Uterus (tissue), 4 donors: Measurements from ENCODE around the gene METTL4. TPM values are rescaled to one million over a fixed set of nuclear protein-coding genes. Genes with fewer than 3 reads are reported as not detected.

ENCODE experiments used
- DNase-seq, 2 donors: peaks; one replicate each; pipeline ENCODE4 v3.0.0-alpha.2; 2019 to 2020
- H3K27ac ChIP-seq, 2 donors: fragments of 200-600 bp; sonication (generic); 1 replicate in 1 of 2; 2 replicates in 1 of 2; pipeline ENCODE4 v1.5.1; 2016 to 2018
- H3K27me3 ChIP-seq, 2 donors: fragments of 200-600 bp; sonication (generic); one replicate each; pipeline ENCODE4 v1.5.1; 2018 to 2019; ENCODE audit warnings: control low read depth in 1 of 2
- H3K36me3 ChIP-seq, 2 donors: fragments of 200-600 bp; sonication (generic); one replicate each; pipeline ENCODE4 v1.5.1; 2019; ENCODE audit warnings: control low read depth in 1 of 2
- H3K4me1 ChIP-seq, 2 donors: fragments of 200-600 bp; sonication (generic); one replicate each; pipeline ENCODE4 v1.5.1; 2018 to 2019; ENCODE audit warnings: control low read depth in 1 of 2
- H3K4me3 ChIP-seq, 2 donors: fragments of 200-600 bp; sonication (generic); 1 replicate in 1 of 2; 2 replicates in 1 of 2; pipeline ENCODE4 v1.5.1; 2018 to 2019; ENCODE audit warnings: mild to moderate bottlenecking in 1 of 2
- H3K9me3 ChIP-seq, 2 donors: fragments of 200-600 bp; sonication (generic); one replicate each; pipeline ENCODE4 v1.5.1; 2019; ENCODE audit warnings: control low read depth in 1 of 2
- POLR2A ChIP-seq, 2 donors: fragments of 450-650 bp; IDR thresholded peaks; one replicate each; pipeline ENCODE4 v1.6.1; 2016; ENCODE audit warnings: antibody characterized with exemption in 2 of 2, mild to moderate bottlenecking in 1 of 2, moderate library complexity in 1 of 2
- intact Hi-C: fragments of 100-400 bp; cut with DNase I; formaldehyde crosslinking; loops from one replicate; pipeline ENCODE4 v1.15.1; 2023; ENCODE audit warnings: low total_unique reads
- total RNA-seq, 4 donors: library from RNA; depleted of rRNA in 3 of 4; stranded (reverse); fragments of >200 nt in 3 of 4; gene quantifications; one replicate each; pipeline versions ENCODE4 v1.1.0 to v1.2.4, GENCODE V29; 2014 to 2023
- TF ChIP-seq, protein P1 (sequence below), 4 experiments: fragments of 200-600 bp in 2 of 4; fragments of 450-650 bp in 2 of 4; sonication (generic) in 2 of 4; IDR thresholded peaks; one replicate each; pipeline ENCODE4 v1.5.1; 2016 to 2019; ENCODE audit warnings: antibody characterized with exemption in 4 of 4, mild to moderate bottlenecking in 2 of 4, moderate library complexity in 1 of 4
- donor health status: DM: yes; HTN: yes; CAD: no.

The METTL4 gene
- total RNA-seq, 4 donors from 2014 or later = 6.7 to 22.9 (median 18.5) TPM

DNA sequence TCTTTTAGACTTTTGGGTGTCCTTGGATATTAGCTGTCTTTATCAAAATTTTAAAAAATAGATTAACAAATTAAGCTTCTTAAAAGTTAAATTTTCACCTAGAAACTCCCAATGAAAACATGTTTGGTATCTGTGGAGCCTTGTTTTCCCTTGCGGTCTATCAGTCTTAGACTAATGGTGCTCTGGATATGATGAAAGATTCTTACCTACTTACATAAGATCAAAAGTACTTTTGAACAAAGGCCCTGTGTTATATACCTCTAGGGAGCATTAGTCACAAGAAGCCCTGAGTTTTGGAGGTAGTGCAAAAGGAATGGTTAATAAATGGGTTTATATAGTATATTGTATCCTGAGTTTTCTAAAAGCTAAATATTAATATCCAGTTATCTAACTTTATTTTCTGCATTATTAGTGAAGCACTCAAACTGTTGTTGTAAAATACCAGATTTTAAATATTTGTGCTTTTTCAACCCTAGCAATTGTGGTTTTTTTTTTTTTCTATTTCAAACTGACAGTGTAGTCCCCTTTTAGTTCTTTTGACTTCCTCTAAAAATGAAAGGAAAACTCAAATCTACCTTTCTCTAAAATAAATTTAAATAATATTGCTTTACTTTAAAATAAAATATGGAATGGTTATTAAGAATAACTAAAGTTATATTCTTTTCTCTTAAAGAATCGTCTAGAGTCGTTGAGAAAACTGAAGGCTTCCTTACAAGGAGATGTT, 18.2 kb upstream of the METTL4 start:
- DNase-seq = no peak
- Histone ChIP-seq H3K9me3 (no peaks in the 10 kb centered on the region), H3K4me3 (peak overlapping the region; percentile 5 to 11), H3K27me3 (no peaks in the 10 kb centered on the region), H3K4me1 (no peaks in the 10 kb centered on the region), H3K36me3 (no peaks in the 10 kb centered on the region), H3K27ac (peak overlapping the region; percentile 77 to 90)
- TF ChIP-seq POLR2A (IDR thresholded peaks at IDR 0.05) = no peak
- TF ChIP-seq, protein P1, sequence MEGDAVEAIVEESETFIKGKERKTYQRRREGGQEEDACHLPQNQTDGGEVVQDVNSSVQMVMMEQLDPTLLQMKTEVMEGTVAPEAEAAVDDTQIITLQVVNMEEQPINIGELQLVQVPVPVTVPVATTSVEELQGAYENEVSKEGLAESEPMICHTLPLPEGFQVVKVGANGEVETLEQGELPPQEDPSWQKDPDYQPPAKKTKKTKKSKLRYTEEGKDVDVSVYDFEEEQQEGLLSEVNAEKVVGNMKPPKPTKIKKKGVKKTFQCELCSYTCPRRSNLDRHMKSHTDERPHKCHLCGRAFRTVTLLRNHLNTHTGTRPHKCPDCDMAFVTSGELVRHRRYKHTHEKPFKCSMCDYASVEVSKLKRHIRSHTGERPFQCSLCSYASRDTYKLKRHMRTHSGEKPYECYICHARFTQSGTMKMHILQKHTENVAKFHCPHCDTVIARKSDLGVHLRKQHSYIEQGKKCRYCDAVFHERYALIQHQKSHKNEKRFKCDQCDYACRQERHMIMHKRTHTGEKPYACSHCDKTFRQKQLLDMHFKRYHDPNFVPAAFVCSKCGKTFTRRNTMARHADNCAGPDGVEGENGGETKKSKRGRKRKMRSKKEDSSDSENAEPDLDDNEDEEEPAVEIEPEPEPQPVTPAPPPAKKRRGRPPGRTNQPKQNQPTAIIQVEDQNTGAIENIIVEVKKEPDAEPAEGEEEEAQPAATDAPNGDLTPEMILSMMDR (IDR thresholded peaks at IDR 0.05) = no peak
- intact Hi-C loops = no loop called here

DNA sequence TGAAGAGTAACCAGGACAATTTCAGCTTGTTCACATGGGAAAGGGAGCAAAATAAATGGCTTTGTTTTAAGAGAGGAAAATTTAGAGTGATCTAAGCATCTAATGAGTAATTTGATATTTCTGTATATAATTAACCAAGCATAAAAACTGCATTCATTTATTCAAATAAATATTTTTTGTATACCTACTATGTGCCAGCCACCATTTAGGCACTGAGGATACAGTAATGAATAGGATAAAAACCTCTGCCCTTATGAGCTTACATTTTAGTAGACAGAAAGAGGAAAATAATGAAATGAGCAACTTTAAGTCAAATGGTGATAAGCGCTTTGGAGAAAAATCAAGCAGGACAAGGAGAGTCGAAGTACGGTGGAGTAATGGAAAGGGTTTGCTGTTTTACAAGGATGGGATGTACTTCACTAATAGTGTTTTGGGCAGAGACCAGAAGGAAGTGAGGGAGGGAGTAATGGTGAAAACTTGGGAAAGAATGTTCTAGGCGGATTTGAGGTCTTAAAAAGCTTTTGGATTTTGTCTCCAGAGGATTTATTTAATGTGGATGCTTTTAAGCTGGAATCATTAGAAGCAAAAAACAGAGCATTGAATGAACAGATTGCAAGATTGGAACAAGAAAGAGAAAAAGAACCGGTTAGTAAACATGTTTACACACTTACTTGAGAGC, 17.5 kb upstream of the METTL4 start:
- TF ChIP-seq POLR2A (IDR thresholded peaks at IDR 0.05) = no peak
- TF ChIP-seq, protein P1 (IDR thresholded peaks at IDR 0.05) = no peak

DNA sequence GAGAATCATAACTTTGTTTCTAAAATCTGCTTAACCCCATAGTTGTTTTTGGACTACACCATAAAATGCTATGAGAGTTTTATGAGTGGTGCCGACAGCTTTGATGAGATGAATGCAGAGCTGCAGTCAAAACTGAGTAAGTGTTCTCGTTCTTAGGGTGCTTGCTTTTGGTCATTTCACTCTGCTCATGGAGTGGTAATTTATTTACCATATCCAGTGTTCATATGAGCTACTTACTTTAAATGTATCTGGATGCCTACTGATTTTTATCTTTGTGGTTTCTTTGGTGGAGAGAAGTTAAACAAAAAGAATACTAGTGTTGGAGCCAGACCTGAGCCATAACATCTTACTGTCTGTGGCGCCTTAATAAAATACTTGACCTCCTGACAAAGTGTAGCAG, 16.5 kb upstream of the METTL4 start:
- intact Hi-C loops = no loop called here
- no peaks in the 10 kb centered on the region for H3K4me1 ChIP-seq
- no peaks in the 10 kb centered on the region for H3K36me3 ChIP-seq

More for the DNA sequence above, 17.5 kb upstream of the METTL4 start:
- Histone ChIP-seq H3K4me3 (peak overlapping the region; percentile 5 to 11), H3K27me3 (no peaks in the 10 kb centered on the region), H3K36me3 (no peaks in the 10 kb centered on the region), H3K27ac (peak overlapping the region; percentile 77 to 90), H3K9me3 (no peaks in the 10 kb centered on the region), H3K4me1 (no peaks in the 10 kb centered on the region)
- no peak for DNase-seq
- intact Hi-C loops = no loop called here

GRCh38 chr18:2573408-2573807, 2.1 kb upstream of the METTL4 start:
- Histone ChIP-seq H3K27ac (no peak overlapping the region), H3K4me1 (peaks cover 0 to 7% of the 10 kb centered on the region in 2 donors), H3K36me3 (no peaks in the 10 kb centered on the region), H3K27me3 (no peaks in the 10 kb centered on the region), H3K9me3 (no peaks in the 10 kb centered on the region), H3K4me3 (no peak overlapping the region)
- intact Hi-C loops = loop anchor here (5.0 kb wide), 1 partner anchor 84 kb away; the partner anchor contains the start of gene SMCHD1
- TF ChIP-seq POLR2A (IDR thresholded peaks at IDR 0.05) = no peak
- TF ChIP-seq, protein P1 (IDR thresholded peaks at IDR 0.05) = no peak
- no peak for DNase-seq

More for the DNA sequence above, 16.5 kb upstream of the METTL4 start:
- DNase-seq = no peak
- Histone ChIP-seq H3K27ac (peak overlapping the region; percentile 77 to 90), H3K27me3 (no peaks in the 10 kb centered on the region), H3K4me3 (no peak overlapping the region), H3K9me3 (no peaks in the 10 kb centered on the region)
- TF ChIP-seq POLR2A (IDR thresholded peaks at IDR 0.05) = no peak
- TF ChIP-seq, protein P1 (IDR thresholded peaks at IDR 0.05) = no peak

- H3K27me3 ChIP-seq = no peaks in the 10 kb centered on the region
- peaks cover 0 to 7% of the 10 kb centered on the region in 2 donors for H3K4me1 ChIP-seq
- TF ChIP-seq POLR2A (IDR thresholded peaks at IDR 0.05) = no peak
- TF ChIP-seq, protein P1 (IDR thresholded peaks at IDR 0.05) = no peak
- H3K27ac ChIP-seq = no peak overlapping the region
- no peak overlapping the region for H3K4me3 ChIP-seq
- DNase-seq = no peak
- H3K36me3 ChIP-seq = no peaks in the 10 kb centered on the region
- intact Hi-C loops = loop anchor here (5.0 kb wide), 1 partner anchor 84 kb away; the partner anchor contains the start of gene SMCHD1
- H3K9me3 ChIP-seq = no peaks in the 10 kb centered on the region
These were observed 1.6 kb upstream of the METTL4 start for GRCh38 chr18:2572892-2573291.
